Caco-2 (cell line): ENCODE results near the gene NLGN2. TPM values are rescaled to one million over a fixed set of nuclear protein-coding genes. Genes with fewer than 3 reads are reported as not detected.

Experiments used
- BruUV-seq: library from RNA; stranded (reverse); fragments of 400-500 nt; replicated peaks from 2 replicates; lab custom pipeline; 2021; lab: Mats Ljungman, UMichigan
- CTCF ChIA-PET: fragments of 300-600 bp; sonication (Branson Sonifier 250); formaldehyde crosslinking; loops from one replicate; lab custom pipeline; 2022; ENCODE audit warnings: antibody characterized with exemption; lab: Charles Lee
- POLR2A ChIA-PET: fragments of 300-600 bp; sonication (Branson Sonifier 250); formaldehyde crosslinking; loops from one replicate; lab custom pipeline; 2022; ENCODE audit warnings: antibody characterized with exemption; lab: Charles Lee
- DNase-seq, 2 experiments: peaks; one replicate each; pipeline versions ENCODE4 v3.0.0 to v3.0.0-alpha.2; 2020 to 2022
- H3K27me3 ChIP-seq: replicated peaks from 2 replicates; pipeline ENCODE4 v1.6.0; 2011; ENCODE audit warnings: low read length; ENCODE audit not compliant: control insufficient read depth, insufficient read depth
- H3K36me3 ChIP-seq: 2 replicates; pipeline ENCODE4 v1.5.1; 2011; ENCODE audit warnings: low read length; ENCODE audit not compliant: control insufficient read depth, insufficient read depth
- H3K4me1 ChIP-seq: fragments of 250-450 bp; sonication (Bioruptor Pico); 2 replicates; pipeline ENCODE4 v1.5.1; 2020; ENCODE audit warnings: mild to moderate bottlenecking
- H3K4me3 ChIP-seq: 2 replicates; pipeline ENCODE4 v1.5.1; 2011; ENCODE audit warnings: low read depth, mild to moderate bottlenecking, control low read depth, low read length
- H3K9me3 ChIP-seq: fragments of 250-450 bp; sonication (Bioruptor Pico); 2 replicates; pipeline ENCODE4 v1.5.1; 2020; ENCODE audit warnings: mild to moderate bottlenecking, moderate library complexity
- H3K27ac Mint-ChIP-seq: one replicate; pipeline ENCODE4 v1.8.0; 2022; ENCODE audit warnings: mixed read lengths; ENCODE audit not compliant: unreplicated experiment
- H3K27me3 Mint-ChIP-seq: one replicate; pipeline ENCODE4 v1.8.0; 2022; ENCODE audit warnings: mixed read lengths; ENCODE audit not compliant: insufficient read depth, unreplicated experiment
- H3K36me3 Mint-ChIP-seq: one replicate; pipeline ENCODE4 v1.8.0; 2022; ENCODE audit warnings: mild to moderate bottlenecking, mixed read lengths; ENCODE audit not compliant: insufficient read depth, unreplicated experiment
- H3K4me1 Mint-ChIP-seq: one replicate; pipeline ENCODE4 v1.8.0; 2022; ENCODE audit warnings: low read depth, mixed read lengths; ENCODE audit not compliant: unreplicated experiment
- H3K4me3 Mint-ChIP-seq: one replicate; pipeline ENCODE4 v1.8.0; 2022; ENCODE audit warnings: mild to moderate bottlenecking, moderate library complexity, mixed read lengths; ENCODE audit not compliant: unreplicated experiment
- H3K9me3 Mint-ChIP-seq: one replicate; pipeline ENCODE4 v1.8.0; 2022; ENCODE audit warnings: mixed read lengths; ENCODE audit not compliant: unreplicated experiment
- intact Hi-C: fragments of 100-400 bp; cut with micrococcal nuclease; formaldehyde crosslinking; loops from one replicate; pipeline ENCODE4 v1.10.0; 2022; ENCODE audit not compliant: unreplicated experiment
- total RNA-seq: library from RNA; stranded (reverse); gene quantifications from 2 replicates; pipeline ENCODE4 v1.2.3, GENCODE V29; 2022
- TF ChIP-seq, protein P1 (sequence below), 2 experiments: fragments of 200-600 bp in 1 of 2; IDR thresholded peaks; 1 replicate in 1 of 2; 2 replicates in 1 of 2; pipeline versions ENCODE4 v1.5.1 to v1.8.0; 2011 to 2022; ENCODE audit warnings: antibody characterized with exemption in 1 of 2, control low read depth in 1 of 2, inconsistent platforms in 1 of 2, low read depth in 1 of 2, low read length in 1 of 2, mild to moderate bottlenecking in 1 of 2, moderate library complexity in 1 of 2; ENCODE audit not compliant: insufficient read depth in 1 of 2, severe bottlenecking in 1 of 2, unreplicated experiment in 1 of 2

The NLGN2 gene
- total RNA-seq, 1 experiment from 2014 or later: 12.6 TPM

DNA sequence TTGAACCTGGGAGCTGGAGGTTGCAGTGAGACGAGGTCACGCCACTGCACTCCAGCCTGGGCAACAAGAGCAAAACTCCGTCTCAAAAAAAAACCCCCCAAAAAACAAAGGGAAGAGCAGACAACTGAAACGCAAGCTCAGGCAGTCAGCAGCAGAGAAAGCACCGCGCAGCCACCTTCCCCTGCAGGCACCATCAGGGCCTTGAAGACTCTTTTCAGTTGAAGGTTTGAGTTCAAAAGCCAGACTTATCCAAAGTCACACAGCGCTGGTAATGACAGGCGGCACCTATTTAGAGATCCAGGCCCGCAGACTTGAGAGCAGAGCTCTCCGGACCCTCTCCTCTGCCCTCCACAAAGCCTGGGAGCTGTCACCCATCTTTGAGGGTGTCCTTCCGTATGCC lies 60.6 kb downstream of the NLGN2 start:
- Histone ChIP-seq H3K4me1 (no peaks in the 10 kb centered on the region), H3K4me3 (no peak overlapping the region), H3K36me3 (no peaks in the 10 kb centered on the region), H3K27me3 (no peaks in the 10 kb centered on the region), H3K9me3 (no peaks in the 10 kb centered on the region)
- Mint-ChIP-seq H3K9me3 (no peaks in the 10 kb centered on the region), H3K4me1 (no peaks in the 10 kb centered on the region), H3K27ac (no peak overlapping the region), H3K27me3 (no peaks in the 10 kb centered on the region), H3K36me3 (peaks cover 19% of the 10 kb centered on the region), H3K4me3 (no peak overlapping the region)
- CTCF ChIA-PET: no interaction called here
- BruUV-seq: no TSS peak
- POLR2A ChIA-PET: no interaction called here
- intact Hi-C loops: no loop called here
- DNase-seq: no peak
- TF ChIP-seq, protein P1, sequence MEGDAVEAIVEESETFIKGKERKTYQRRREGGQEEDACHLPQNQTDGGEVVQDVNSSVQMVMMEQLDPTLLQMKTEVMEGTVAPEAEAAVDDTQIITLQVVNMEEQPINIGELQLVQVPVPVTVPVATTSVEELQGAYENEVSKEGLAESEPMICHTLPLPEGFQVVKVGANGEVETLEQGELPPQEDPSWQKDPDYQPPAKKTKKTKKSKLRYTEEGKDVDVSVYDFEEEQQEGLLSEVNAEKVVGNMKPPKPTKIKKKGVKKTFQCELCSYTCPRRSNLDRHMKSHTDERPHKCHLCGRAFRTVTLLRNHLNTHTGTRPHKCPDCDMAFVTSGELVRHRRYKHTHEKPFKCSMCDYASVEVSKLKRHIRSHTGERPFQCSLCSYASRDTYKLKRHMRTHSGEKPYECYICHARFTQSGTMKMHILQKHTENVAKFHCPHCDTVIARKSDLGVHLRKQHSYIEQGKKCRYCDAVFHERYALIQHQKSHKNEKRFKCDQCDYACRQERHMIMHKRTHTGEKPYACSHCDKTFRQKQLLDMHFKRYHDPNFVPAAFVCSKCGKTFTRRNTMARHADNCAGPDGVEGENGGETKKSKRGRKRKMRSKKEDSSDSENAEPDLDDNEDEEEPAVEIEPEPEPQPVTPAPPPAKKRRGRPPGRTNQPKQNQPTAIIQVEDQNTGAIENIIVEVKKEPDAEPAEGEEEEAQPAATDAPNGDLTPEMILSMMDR (IDR thresholded peaks at IDR 0.05; ENCODE audit: insufficient read depth in 1 of 2, low read depth in 1 of 2, low read length in 1 of 2, severe bottlenecking in 1 of 2, unreplicated experiment in 1 of 2): no peak

DNA sequence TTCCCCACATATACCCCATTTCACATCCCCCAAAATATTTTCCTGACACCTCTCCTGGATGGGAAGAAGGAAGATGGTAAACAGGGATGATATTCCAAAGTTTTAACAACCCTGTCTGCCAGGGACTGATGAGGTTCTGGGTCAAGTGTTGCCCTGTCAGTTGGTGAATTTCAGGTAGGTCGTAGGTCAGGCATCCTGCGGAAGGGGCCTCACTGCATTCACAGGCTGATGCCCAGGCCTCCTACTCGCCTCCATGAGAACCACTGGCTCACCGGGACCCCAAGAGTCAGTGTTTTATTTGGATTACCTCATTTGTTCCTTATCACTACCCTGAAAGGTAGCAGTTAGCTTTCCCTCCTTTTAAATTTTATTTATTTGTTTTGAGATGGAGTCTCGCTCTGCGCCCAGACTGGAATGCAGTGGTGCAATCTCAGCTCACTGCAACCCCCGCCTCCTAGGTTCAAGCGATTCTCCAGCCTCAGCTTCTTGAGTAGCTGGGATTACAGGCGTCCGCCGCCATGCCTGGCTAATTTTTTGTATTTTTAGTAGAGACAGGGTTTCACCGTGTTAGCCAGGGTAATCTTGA lies 61.3 kb downstream of the NLGN2 start:
- no TSS peak for BruUV-seq
- Mint-ChIP-seq H3K27ac (no peak overlapping the region), H3K4me3 (no peak overlapping the region), H3K4me1 (no peaks in the 10 kb centered on the region), H3K36me3 (peaks cover 13% of the 10 kb centered on the region), H3K27me3 (no peaks in the 10 kb centered on the region), H3K9me3 (no peaks in the 10 kb centered on the region)
- ChIA-PET POLR2A (no interaction called here), CTCF (no interaction called here)
- TF ChIP-seq, protein P1 (IDR thresholded peaks at IDR 0.05; ENCODE audit: insufficient read depth in 1 of 2, low read depth in 1 of 2, low read length in 1 of 2, severe bottlenecking in 1 of 2, unreplicated experiment in 1 of 2): no peak
- Histone ChIP-seq H3K4me1 (no peaks in the 10 kb centered on the region), H3K9me3 (no peaks in the 10 kb centered on the region), H3K36me3 (no peaks in the 10 kb centered on the region), H3K27me3 (no peaks in the 10 kb centered on the region), H3K4me3 (no peak overlapping the region)
- DNase-seq: no peak
- intact Hi-C loops: no loop called here

Other genes starting within 250 kb of the NLGN2 start
- 8.3 and 9.2 TPM in 2 replicates for gene ASGR1, start 228.5 kb upstream of the NLGN2 start, total RNA-seq
- gene DLG4, start 188.0 kb upstream of the NLGN2 start, total RNA-seq: 0.98 and 1.8 TPM in 2 replicates
- gene ACADVL, start 187.9 kb upstream of the NLGN2 start, total RNA-seq: 133 and 164 TPM in 2 replicates
- gene DVL2, start 173.3 kb upstream of the NLGN2 start, total RNA-seq: 38.3 and 41.3 TPM in 2 replicates
- 20.5 and 20.6 TPM in 2 replicates for gene PHF23, start 168.4 kb upstream of the NLGN2 start, total RNA-seq
- gene GABARAP, start 165.4 kb upstream of the NLGN2 start, total RNA-seq: 129 and 140 TPM in 2 replicates
- 68.6 and 71.1 TPM in 2 replicates for gene CTDNEP1, start 156.1 kb upstream of the NLGN2 start, total RNA-seq
- 43.2 and 43.3 TPM in 2 replicates for gene ELP5, start 155.6 kb upstream of the NLGN2 start, total RNA-seq
- 111 and 115 TPM in 2 replicates for gene CLDN7, start 145.4 kb upstream of the NLGN2 start, total RNA-seq
- gene SLC2A4, start 126.1 kb upstream of the NLGN2 start, total RNA-seq: 0.35 and 0.88 TPM in 2 replicates
- gene YBX2, start 113.2 kb upstream of the NLGN2 start, total RNA-seq: 21.1 and 27.6 TPM in 2 replicates
- gene EIF5A, start 100.2 kb upstream of the NLGN2 start, total RNA-seq: 345 and 388 TPM in 2 replicates
- 36.0 and 39.2 TPM in 2 replicates for gene GPS2, start 92.5 kb upstream of the NLGN2 start, total RNA-seq
- 29.5 and 31.1 TPM in 2 replicates for gene NEURL4, start 78.5 kb upstream of the NLGN2 start, total RNA-seq
- 1.6 TPM in 1 of 2 replicates, not detected in the other for gene ACAP1, start 71.3 kb upstream of the NLGN2 start, total RNA-seq
- gene KCTD11, start 55.7 kb upstream of the NLGN2 start, total RNA-seq: 5.1 and 5.4 TPM in 2 replicates
- not detected in 2 replicates for gene TMEM95, start 52.7 kb upstream of the NLGN2 start, total RNA-seq
- 6.1 and 6.4 TPM in 2 replicates for gene TNK1, start 26.8 kb upstream of the NLGN2 start, total RNA-seq
- 12.7 and 14.5 TPM in 2 replicates for gene PLSCR3, start 13.3 kb upstream of the NLGN2 start, total RNA-seq
- 40.2 and 41.3 TPM in 2 replicates for gene TMEM256, start 3.7 kb upstream of the NLGN2 start, total RNA-seq
- 0.52 TPM in 1 of 2 replicates, not detected in the other for gene SPEM1, start 12.5 kb downstream of the NLGN2 start, total RNA-seq
- not detected in 2 replicates for gene SPEM2, start 17.8 kb downstream of the NLGN2 start, total RNA-seq
- not detected in 2 replicates for gene SPEM3, start 21.0 kb downstream of the NLGN2 start, total RNA-seq
- 2.9 and 3.7 TPM in 2 replicates for gene TMEM102, start 27.6 kb downstream of the NLGN2 start, total RNA-seq
- 0.91 and 1.3 TPM in 2 replicates for gene FGF11, start 31.7 kb downstream of the NLGN2 start, total RNA-seq
- gene CHRNB1, start 37.2 kb downstream of the NLGN2 start, total RNA-seq: 1.7 and 2.6 TPM in 2 replicates
- gene ZBTB4, start 71.8 kb downstream of the NLGN2 start, total RNA-seq: 15.5 and 16.5 TPM in 2 replicates
- not detected in 2 replicates for gene SLC35G6, start 73.6 kb downstream of the NLGN2 start, total RNA-seq
- 69.8 and 72.1 TPM in 2 replicates for gene POLR2A, start 76.5 kb downstream of the NLGN2 start, total RNA-seq
- gene TNFSF12, start 141.2 kb downstream of the NLGN2 start, total RNA-seq: not detected in 2 replicates
- 0.20 TPM in 1 of 2 replicates, not detected in the other for gene TNFSF13, start 150.9 kb downstream of the NLGN2 start, total RNA-seq
- 29.2 and 30.2 TPM in 2 replicates for gene SENP3, start 154.1 kb downstream of the NLGN2 start, total RNA-seq
- 1.1 and 1.6 TPM in 2 replicates for gene CD68, start 171.8 kb downstream of the NLGN2 start, total RNA-seq
- gene MPDU1, start 176.0 kb downstream of the NLGN2 start, total RNA-seq: 44.2 and 49.7 TPM in 2 replicates
- gene SOX15, start 182.2 kb downstream of the NLGN2 start, total RNA-seq: 0.53 TPM in 1 of 2 replicates, not detected in the other
- 20.5 and 25.3 TPM in 2 replicates for gene FXR2, start 207.1 kb downstream of the NLGN2 start, total RNA-seq
- 33.0 TPM in 2 replicates for gene SAT2, start 220.0 kb downstream of the NLGN2 start, total RNA-seq
- 0.93 and 1.2 TPM in 2 replicates for gene SHBG, start 222.3 kb downstream of the NLGN2 start, total RNA-seq
- gene ATP1B2, start 243.1 kb downstream of the NLGN2 start, total RNA-seq: 0.11 and 0.14 TPM in 2 replicates